Loucy (cell line): Measurements from ENCODE around the gene MAP3K8.

Experiments used
- H2AFZ ChIP-seq: fragments of 200-600 bp; sonication (generic); 2 replicates; pipeline ENCODE4 v1.6.0; 2016; ENCODE audit warnings: antibody characterized with exemption, mild to moderate bottlenecking, low read length, moderate library complexity
- H3F3A ChIP-seq: fragments of 200-600 bp; 2 replicates; pipeline ENCODE4 v1.6.0; 2016; ENCODE audit warnings: antibody characterized with exemption, low read depth, mild to moderate bottlenecking
- H3K27me3 ChIP-seq: fragments of 200-600 bp; sonication (generic); 2 replicates; pipeline ENCODE4 v1.6.1; 2014; ENCODE audit warnings: low read length, mild to moderate bottlenecking; ENCODE audit not compliant: insufficient read depth, poor library complexity, severe bottlenecking
- H3K36me3 ChIP-seq: fragments of 200-600 bp; sonication (generic); 2 replicates; pipeline ENCODE4 v1.6.1; 2016; ENCODE audit warnings: low read length; ENCODE audit not compliant: insufficient read depth
- H3K4me1 ChIP-seq: fragments of 200-600 bp; sonication (generic); 2 replicates; pipeline ENCODE4 v1.5.1; 2014; ENCODE audit warnings: low read length, mild to moderate bottlenecking; ENCODE audit not compliant: insufficient read depth, poor library complexity, severe bottlenecking
- H3K4me2 ChIP-seq: fragments of 200-600 bp; sonication (generic); 2 replicates; pipeline ENCODE4 v1.6.0; 2014; ENCODE audit warnings: antibody characterized with exemption, low read length, low read depth, mild to moderate bottlenecking; ENCODE audit not compliant: poor library complexity, severe bottlenecking
- H3K4me3 ChIP-seq: fragments of 200-600 bp; sonication (generic); 2 replicates; pipeline ENCODE4 v1.5.1; 2014; ENCODE audit warnings: low read length, mild to moderate bottlenecking, mixed read lengths; ENCODE audit not compliant: poor library complexity, severe bottlenecking
- H3K79me2 ChIP-seq: fragments of 200-600 bp; sonication (generic); 2 replicates; pipeline ENCODE4 v1.6.1; 2014; ENCODE audit warnings: low read length; ENCODE audit not compliant: insufficient read depth
- H3K9ac ChIP-seq: fragments of 200-600 bp; sonication (generic); 2 replicates; pipeline ENCODE4 v1.6.0; 2014; ENCODE audit warnings: mild to moderate bottlenecking, low read depth, low read length, moderate library complexity; ENCODE audit not compliant: poor library complexity, severe bottlenecking
- H3K9me2 ChIP-seq: fragments of 200-600 bp; sonication (generic); replicated peaks from 2 replicates; pipeline ENCODE4 v1.6.1; 2016; ENCODE audit warnings: low read depth, low read length, mixed read lengths
- H3K9me3 ChIP-seq: fragments of 200-600 bp; sonication (generic); 2 replicates; pipeline ENCODE4 v1.6.1; 2014; ENCODE audit warnings: mild to moderate bottlenecking, antibody characterized with exemption, low read length, low read depth; ENCODE audit not compliant: insufficient read depth
- H4K20me1 ChIP-seq: fragments of 200-600 bp; sonication (generic); 2 replicates; pipeline ENCODE4 v1.6.0; 2014; ENCODE audit warnings: antibody characterized with exemption, low read length, mild to moderate bottlenecking; ENCODE audit not compliant: insufficient read depth, poor library complexity, severe bottlenecking
- EZH2phosphoT487 ChIP-seq: fragments of 200-600 bp; IDR thresholded peaks from 2 replicates; pipeline ENCODE4 v1.6.1; 2018; ENCODE audit warnings: antibody characterized with exemption, mild to moderate bottlenecking, moderate library complexity, borderline replicate concordance
- TF ChIP-seq, protein P1 (sequence below): fragments of 200-600 bp; sonication (generic); conservative IDR thresholded peaks from 2 replicates; pipeline ENCODE4 v1.5.1; 2014; ENCODE audit warnings: mild to moderate bottlenecking, antibody characterized with exemption, low read length

The MAP3K8 gene

DNA sequence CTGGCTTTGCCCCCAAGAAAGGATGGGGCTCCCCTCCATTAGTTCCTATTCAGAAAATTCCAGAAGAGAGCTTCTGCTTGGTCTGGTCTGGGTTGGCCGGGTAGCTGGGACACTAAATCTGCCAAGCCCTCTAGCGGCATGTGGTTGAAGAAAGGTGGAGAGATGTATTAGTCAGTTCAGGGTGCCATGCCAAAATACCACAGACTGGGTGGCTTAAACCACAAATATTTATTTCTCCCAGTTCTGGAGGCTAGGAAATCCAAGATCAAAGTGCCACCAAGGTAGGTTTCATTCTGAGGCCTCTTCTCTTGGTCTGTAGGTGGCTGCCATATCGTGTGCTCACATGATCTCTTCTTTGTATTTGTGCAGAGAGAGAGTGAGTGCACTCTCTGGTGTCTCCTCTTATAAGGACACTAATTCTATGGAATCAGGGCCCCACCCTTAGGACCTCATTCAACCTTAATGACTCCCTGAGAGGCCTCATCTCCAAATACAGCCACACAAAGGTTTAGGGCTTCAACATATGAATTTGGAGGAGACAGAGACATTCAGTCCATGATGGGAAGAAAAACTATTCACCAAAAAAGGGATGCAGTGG is 46.2 kb upstream of the MAP3K8 start:
- H3K4me2 ChIP-seq, result no peak overlapping the region
- H4K20me1 ChIP-seq, result no peaks in the 10 kb centered on the region
- no peaks in the 10 kb centered on the region for H3K9me2 ChIP-seq
- no peaks in the 10 kb centered on the region for H3K9me3 ChIP-seq
- TF ChIP-seq, protein P1, sequence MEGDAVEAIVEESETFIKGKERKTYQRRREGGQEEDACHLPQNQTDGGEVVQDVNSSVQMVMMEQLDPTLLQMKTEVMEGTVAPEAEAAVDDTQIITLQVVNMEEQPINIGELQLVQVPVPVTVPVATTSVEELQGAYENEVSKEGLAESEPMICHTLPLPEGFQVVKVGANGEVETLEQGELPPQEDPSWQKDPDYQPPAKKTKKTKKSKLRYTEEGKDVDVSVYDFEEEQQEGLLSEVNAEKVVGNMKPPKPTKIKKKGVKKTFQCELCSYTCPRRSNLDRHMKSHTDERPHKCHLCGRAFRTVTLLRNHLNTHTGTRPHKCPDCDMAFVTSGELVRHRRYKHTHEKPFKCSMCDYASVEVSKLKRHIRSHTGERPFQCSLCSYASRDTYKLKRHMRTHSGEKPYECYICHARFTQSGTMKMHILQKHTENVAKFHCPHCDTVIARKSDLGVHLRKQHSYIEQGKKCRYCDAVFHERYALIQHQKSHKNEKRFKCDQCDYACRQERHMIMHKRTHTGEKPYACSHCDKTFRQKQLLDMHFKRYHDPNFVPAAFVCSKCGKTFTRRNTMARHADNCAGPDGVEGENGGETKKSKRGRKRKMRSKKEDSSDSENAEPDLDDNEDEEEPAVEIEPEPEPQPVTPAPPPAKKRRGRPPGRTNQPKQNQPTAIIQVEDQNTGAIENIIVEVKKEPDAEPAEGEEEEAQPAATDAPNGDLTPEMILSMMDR, result no peak
- no peak for TF ChIP-seq EZH2phosphoT487
- H3K4me1 ChIP-seq, result no peaks in the 10 kb centered on the region
- H2AFZ ChIP-seq, result no peak overlapping the region
- H3K27me3 ChIP-seq, result no peaks in the 10 kb centered on the region
- no peak overlapping the region for H3K9ac ChIP-seq
- no peaks in the 10 kb centered on the region for H3K79me2 ChIP-seq
- H3K4me3 ChIP-seq, result no peak overlapping the region
- H3F3A ChIP-seq, result no peaks in the 10 kb centered on the region
- H3K36me3 ChIP-seq, result no peaks in the 10 kb centered on the region

DNA sequence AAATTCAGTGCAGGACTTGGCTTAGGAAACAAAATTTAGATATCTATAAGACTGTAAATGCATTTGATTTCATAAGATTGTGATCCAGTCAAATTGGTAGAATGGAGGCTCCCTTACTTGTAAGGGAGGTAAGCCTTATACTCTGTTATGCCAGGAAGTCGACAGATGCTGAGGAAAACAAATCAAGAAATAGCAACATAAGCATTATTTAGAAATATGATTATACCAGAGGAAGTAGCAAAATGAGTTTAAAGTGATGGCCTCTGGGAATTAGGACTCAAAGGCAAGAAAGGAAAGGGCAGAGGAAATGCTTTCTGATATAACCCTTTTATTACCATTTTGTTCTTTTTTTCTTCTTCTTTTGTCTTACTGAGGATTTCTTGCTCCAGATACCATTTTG is 44.4 kb upstream of the MAP3K8 start:
- H3K9ac ChIP-seq, result no peak overlapping the region
- no peaks in the 10 kb centered on the region for H3K4me1 ChIP-seq

DNA sequence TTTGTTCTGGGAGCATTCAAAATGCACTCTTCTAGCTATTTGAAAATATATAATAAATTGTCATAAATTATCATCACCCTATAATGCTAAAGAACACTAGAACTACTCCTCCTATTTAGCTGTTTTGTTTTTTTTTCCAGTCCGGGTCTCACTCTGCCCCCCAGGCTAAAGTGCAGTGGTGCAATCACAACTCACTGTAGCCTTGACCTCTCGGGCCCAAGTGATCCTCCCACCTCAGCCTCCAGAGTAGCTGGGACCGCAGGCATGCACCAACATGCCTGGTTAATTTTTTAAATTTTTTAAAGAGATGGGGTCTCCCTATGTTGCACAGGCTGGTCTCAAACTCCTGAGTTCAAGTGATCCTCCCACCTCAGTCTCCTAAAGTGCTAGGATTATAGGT is 43.8 kb upstream of the MAP3K8 start:
- Histone ChIP-seq H3K4me1 (no peaks in the 10 kb centered on the region), H4K20me1 (no peaks in the 10 kb centered on the region), H3K4me3 (no peak overlapping the region)

More for the DNA sequence above, 44.4 kb upstream of the MAP3K8 start:
- no peaks in the 10 kb centered on the region for H3K79me2 ChIP-seq
- H3K4me2 ChIP-seq, result no peak overlapping the region
- no peak for TF ChIP-seq EZH2phosphoT487
- TF ChIP-seq, protein P1, result no peak
- no peaks in the 10 kb centered on the region for H3K9me3 ChIP-seq
- no peak overlapping the region for H2AFZ ChIP-seq
- no peaks in the 10 kb centered on the region for H3K36me3 ChIP-seq
- H4K20me1 ChIP-seq, result no peaks in the 10 kb centered on the region
- H3K9me2 ChIP-seq, result no peaks in the 10 kb centered on the region
- H3K4me3 ChIP-seq, result no peak overlapping the region
- H3F3A ChIP-seq, result no peaks in the 10 kb centered on the region
- H3K27me3 ChIP-seq, result no peaks in the 10 kb centered on the region

More for the DNA sequence above, 43.8 kb upstream of the MAP3K8 start:
- H3K9me3 ChIP-seq, result no peaks in the 10 kb centered on the region
- H3K9me2 ChIP-seq, result no peaks in the 10 kb centered on the region
- no peak overlapping the region for H3K4me2 ChIP-seq
- H3K9ac ChIP-seq, result no peak overlapping the region
- H3F3A ChIP-seq, result no peaks in the 10 kb centered on the region
- H3K36me3 ChIP-seq, result no peaks in the 10 kb centered on the region
- H2AFZ ChIP-seq, result no peak overlapping the region
- H3K27me3 ChIP-seq, result no peaks in the 10 kb centered on the region
- no peak for TF ChIP-seq EZH2phosphoT487
- TF ChIP-seq, protein P1, result no peak
- no peaks in the 10 kb centered on the region for H3K79me2 ChIP-seq
